ENCODE data around the gene PCED1A. TPM values are rescaled to one million over a fixed set of nuclear protein-coding genes. Genes with fewer than 3 reads are reported as not detected.

The PCED1A gene
- total and polyA plus RNA-seq, 2 donors (not counting 3 experiments of a cell fraction or from before 2014, with no cell fraction given): 20.1 to 32.0 TPM

DNA sequence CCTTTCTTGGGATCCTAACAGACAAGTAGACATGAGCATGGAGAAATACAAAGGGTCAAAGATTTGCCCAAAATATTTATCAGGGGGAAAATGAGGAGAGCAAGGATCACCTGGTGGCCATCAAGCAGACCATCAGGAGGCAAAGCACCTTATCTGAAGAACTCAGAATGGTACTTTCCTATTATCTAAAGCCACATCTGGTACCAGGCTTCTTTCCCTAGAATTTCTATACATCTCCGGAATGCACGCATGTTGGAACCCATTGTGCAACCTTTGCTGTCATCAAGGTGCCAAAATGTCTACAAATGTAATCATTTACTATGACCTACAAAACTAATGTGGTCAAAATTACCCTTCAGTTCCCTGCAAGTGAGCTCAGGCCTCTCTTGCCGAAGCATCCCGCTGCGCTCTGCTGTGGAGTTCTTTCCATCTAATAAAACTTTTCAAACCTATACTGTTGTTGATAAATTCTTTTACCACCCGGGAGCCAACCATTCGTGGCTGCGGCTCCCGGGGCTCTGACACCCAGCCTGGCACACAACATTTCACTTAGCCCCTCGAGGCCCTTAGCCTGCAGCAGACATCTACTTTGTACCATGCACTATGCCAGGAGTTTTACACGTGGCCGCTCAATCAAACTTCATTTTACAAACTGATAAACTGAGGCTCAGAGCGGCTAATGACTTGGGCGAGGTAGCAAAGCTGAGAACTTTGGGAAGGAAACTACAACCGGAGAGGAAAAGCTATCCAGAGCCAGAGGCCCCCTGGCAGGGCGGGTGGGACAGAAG lies 36.2 kb downstream of the PCED1A start:
- dilution Hi-C loops (cut with MboI; ENCODE audit: extremely low pct_ligation_motif_present, low sequenced_read_pairs): no loop called here
- H3K9me1 ChIP-seq (replicated peaks; ENCODE audit: control insufficient read depth, extremely low read depth, insufficient read depth, low read length): no peaks in the 10 kb centered on the region
- H4K20me1 ChIP-seq (replicated peaks; ENCODE audit: control insufficient read depth, extremely low read depth, insufficient read depth, low read length): no peaks in the 10 kb centered on the region
- intact Hi-C loops (cut with micrococcal nuclease): no loop called here
- H3K27ac ChIP-seq (ENCODE audit: insufficient read depth, low read depth, low read length): no peak overlapping the region
- TF ChIP-seq CTCF (IDR thresholded peaks at IDR 0.05; ENCODE audit: extremely low read depth in 1 of 2, insufficient read depth in 1 of 2, low read depth in 1 of 2, low read length in 2 of 2) (no peak), GATA2 (IDR thresholded peaks at IDR 0.05; ENCODE audit: insufficient read depth, insufficient read length, low read depth, low read length) (no peak), POLR2AphosphoS5 (IDR thresholded peaks at IDR 0.05; ENCODE audit: insufficient read depth, low read depth, low read length) (no peak), FOS (IDR thresholded peaks at IDR 0.05; ENCODE audit: borderline replicate concordance, insufficient read depth, low read length) (no peak), JUN (IDR thresholded peaks at IDR 0.05; ENCODE audit: borderline replicate concordance, insufficient read depth, insufficient read length, low read depth) (no peak), EZH2 (IDR thresholded peaks at IDR 0.05; ENCODE audit: borderline replicate concordance, low read depth, low read length, severe bottlenecking) (no peak), MYC (IDR thresholded peaks at IDR 0.05; ENCODE audit: low read depth, low read length) (no peak), POLR2A (IDR thresholded peaks at IDR 0.05; ENCODE audit: low read depth, low read length) (no peak)
- TF ChIP-seq, protein P1, sequence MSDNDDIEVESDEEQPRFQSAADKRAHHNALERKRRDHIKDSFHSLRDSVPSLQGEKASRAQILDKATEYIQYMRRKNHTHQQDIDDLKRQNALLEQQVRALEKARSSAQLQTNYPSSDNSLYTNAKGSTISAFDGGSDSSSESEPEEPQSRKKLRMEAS (IDR thresholded peaks at IDR 0.05; ENCODE audit: insufficient read depth, insufficient read length): no peak
- H2AFZ ChIP-seq (ENCODE audit: low read depth, low read length): no peak overlapping the region
- POLR2A ChIA-PET: no interaction called here
- no peak overlapping the region for H3K4me3 ChIP-seq (replicated peaks in 1 of 3; ENCODE audit: insufficient read depth in 1 of 3, low read depth in 1 of 3, low read length in 3 of 3)
- DNase-seq (ENCODE audit: low read depth, low spot score) (no peak), FAIRE-seq (no peak)
- CTCF ChIA-PET: interaction anchor here (1.4 kb wide), 1 partner anchor 18 kb away, joined by 3 read pairs; no protein-coding TSS in a partner anchor
- H3K9me3 ChIP-seq (replicated peaks; ENCODE audit: control insufficient read depth, insufficient read depth, low read length): no peaks in the 10 kb centered on the region
- no peaks in the 10 kb centered on the region for H3K36me3 ChIP-seq (ENCODE audit: control insufficient read depth in 2 of 2, extremely low read depth in 1 of 2, insufficient read depth in 2 of 2, low read length in 2 of 2)
- H3K4me1 ChIP-seq (ENCODE audit: control insufficient read depth, extremely low read depth, insufficient read depth, low read length): peaks cover 6% of the 10 kb centered on the region
- H3K27me3 ChIP-seq (ENCODE audit: control insufficient read depth in 2 of 2, insufficient read depth in 2 of 2, low read length in 2 of 2): peaks cover 60 to 86% of the 10 kb centered on the region in 2 experiments
- BruUV-seq (replicated peaks): no TSS peak
- H3K9ac ChIP-seq (replicated peaks; ENCODE audit: extremely low read depth, insufficient read depth, low read length): no peak overlapping the region
- H3K4me2 ChIP-seq (ENCODE audit: insufficient read depth, low read length): no peak overlapping the region
- no peaks in the 10 kb centered on the region for H3K79me2 ChIP-seq (ENCODE audit: control insufficient read depth, insufficient read depth, low read length)

All from endothelial cell of umbilical vein (primary cell).